Measurements from ENCODE around the gene ARHGAP30. TPM values are rescaled to one million over a fixed set of nuclear protein-coding genes. Genes with fewer than 3 reads are reported as not detected.

The ARHGAP30 gene
- total RNA-seq, 4 donors from 2014 or later: 0.88 to 3.4 (median 2.6) TPM

DNA sequence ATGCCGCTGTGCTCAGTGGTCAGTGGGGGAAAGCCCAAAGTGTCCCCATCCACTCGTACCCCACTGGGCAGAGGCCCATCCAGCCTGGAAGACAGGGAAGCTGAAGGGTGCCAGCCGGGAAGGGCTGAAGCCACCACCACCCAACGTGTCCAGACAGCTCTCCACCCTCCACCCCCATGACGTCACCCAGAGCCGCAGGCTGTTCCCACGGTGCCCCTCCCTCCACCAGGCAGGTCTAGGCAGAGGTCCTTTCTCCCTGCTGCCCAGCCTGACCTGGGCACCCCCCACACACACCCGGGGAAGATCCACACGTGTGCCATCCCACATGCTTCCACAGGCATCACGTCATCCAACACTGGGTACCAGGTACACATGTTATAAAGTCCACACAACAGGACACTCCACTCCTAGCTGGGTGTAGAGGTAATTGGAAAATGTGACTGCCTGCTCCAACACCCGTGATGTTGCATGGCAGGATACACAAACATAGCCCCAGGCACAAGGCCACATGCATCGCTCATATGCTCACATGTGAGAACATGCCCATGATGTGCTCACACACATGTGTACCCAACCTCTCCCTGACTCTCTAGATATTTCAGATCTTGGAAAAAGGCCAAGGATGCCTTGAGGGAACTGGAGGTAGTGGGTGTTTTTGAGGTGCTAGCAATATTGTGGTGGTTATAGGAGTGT, 5.1 kb upstream of the ARHGAP30 start:
- intact Hi-C loops (cut with DNase I; ENCODE audit: low total_unique reads): no loop called here
- Histone ChIP-seq H3K27ac (no peak overlapping the region), H3K27me3 (no peaks in the 10 kb centered on the region), H3K4me1 (no peaks in the 10 kb centered on the region), H3K36me3 (no peaks in the 10 kb centered on the region), H3K9me3 (no peaks in the 10 kb centered on the region), H3K4me3 (no peak overlapping the region)
- DNase-seq: no peak
- TF ChIP-seq, protein P1, sequence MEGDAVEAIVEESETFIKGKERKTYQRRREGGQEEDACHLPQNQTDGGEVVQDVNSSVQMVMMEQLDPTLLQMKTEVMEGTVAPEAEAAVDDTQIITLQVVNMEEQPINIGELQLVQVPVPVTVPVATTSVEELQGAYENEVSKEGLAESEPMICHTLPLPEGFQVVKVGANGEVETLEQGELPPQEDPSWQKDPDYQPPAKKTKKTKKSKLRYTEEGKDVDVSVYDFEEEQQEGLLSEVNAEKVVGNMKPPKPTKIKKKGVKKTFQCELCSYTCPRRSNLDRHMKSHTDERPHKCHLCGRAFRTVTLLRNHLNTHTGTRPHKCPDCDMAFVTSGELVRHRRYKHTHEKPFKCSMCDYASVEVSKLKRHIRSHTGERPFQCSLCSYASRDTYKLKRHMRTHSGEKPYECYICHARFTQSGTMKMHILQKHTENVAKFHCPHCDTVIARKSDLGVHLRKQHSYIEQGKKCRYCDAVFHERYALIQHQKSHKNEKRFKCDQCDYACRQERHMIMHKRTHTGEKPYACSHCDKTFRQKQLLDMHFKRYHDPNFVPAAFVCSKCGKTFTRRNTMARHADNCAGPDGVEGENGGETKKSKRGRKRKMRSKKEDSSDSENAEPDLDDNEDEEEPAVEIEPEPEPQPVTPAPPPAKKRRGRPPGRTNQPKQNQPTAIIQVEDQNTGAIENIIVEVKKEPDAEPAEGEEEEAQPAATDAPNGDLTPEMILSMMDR (IDR thresholded peaks at IDR 0.05): no peak
- TF ChIP-seq POLR2A (IDR thresholded peaks at IDR 0.05): no peak

DNA sequence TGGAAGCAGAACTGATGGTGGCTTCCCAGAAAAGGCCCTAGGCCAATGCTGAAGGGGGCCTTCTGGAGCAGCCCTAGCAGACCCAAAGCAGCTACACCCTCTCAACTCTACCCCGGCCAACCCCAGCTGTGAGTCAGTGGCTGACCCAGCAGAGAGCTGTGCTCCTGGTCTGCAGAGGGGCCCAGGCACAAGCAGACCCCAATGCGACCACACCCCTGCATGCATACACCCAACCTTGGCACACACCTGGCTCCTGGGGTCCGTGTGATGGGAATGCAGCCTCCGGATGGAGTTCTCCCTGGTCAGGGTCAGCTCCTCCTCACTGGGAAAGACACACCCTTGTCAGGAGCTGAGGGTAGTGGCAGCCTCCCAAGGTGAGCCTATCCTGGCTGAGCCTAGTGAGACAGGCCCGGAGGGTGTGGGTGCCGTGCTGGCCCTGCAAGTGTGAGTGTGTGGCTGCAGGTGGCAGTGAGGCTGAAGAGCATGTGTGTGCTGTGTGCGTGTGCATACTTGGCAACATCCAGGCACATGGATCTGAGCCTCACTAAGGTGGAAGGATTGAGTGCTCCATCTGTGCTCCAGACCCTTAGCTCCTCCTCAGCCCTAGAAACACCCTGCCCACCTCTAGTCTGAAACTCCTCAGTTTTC, 3.9 kb upstream of the ARHGAP30 start:
- intact Hi-C loops (cut with DNase I; ENCODE audit: low total_unique reads): no loop called here
- Histone ChIP-seq H3K36me3 (no peaks in the 10 kb centered on the region), H3K27ac (no peak overlapping the region), H3K27me3 (no peaks in the 10 kb centered on the region), H3K4me3 (no peak overlapping the region), H3K9me3 (no peaks in the 10 kb centered on the region), H3K4me1 (no peaks in the 10 kb centered on the region)
- no peak for TF ChIP-seq POLR2A (IDR thresholded peaks at IDR 0.05)
- TF ChIP-seq, protein P1 (IDR thresholded peaks at IDR 0.05): no peak
- DNase-seq: no peak

DNA sequence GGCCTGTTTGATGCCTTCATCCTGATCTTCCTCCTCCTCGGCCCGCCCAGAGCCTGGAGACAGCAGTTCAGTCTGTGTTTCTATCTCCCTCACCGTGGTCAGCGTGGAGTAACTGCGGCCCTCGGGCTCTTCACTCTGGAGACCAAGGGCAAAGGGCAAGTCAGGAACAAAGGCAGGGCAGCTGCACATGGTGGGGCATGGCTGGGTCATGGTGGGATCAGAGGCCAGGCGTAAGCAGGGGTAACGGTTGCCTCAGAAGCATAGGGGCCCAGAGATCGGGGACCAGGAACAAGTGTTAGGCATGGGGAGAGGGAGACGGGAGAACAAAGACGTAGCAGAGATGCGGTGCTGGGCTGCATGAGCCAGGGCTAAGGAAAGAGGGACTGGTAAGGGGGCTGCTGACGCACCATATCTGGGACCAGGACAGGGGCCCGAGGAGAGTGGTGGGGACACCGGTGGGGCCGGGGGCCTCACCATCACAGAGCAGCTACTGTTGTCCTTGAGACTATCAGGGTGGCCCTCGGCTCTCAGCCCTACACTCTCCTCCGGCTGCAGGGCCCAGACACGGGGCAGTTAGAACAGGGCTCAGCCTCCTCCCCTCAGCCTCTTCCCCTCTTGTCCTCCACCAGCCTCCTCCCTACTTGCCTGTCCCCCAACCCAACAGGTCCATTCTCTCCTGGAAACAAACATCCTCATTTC, 3.2 kb upstream of the ARHGAP30 start:
- H3K36me3 ChIP-seq: no peaks in the 10 kb centered on the region
- H3K27ac ChIP-seq: no peak overlapping the region
- no peak for DNase-seq
- no peaks in the 10 kb centered on the region for H3K4me1 ChIP-seq
- no peaks in the 10 kb centered on the region for H3K9me3 ChIP-seq
- TF ChIP-seq, protein P1 (IDR thresholded peaks at IDR 0.05): no peak
- no peak for TF ChIP-seq POLR2A (IDR thresholded peaks at IDR 0.05)
- no peak overlapping the region for H3K4me3 ChIP-seq
- intact Hi-C loops (cut with DNase I; ENCODE audit: low total_unique reads): no loop called here
- no peaks in the 10 kb centered on the region for H3K27me3 ChIP-seq

DNA sequence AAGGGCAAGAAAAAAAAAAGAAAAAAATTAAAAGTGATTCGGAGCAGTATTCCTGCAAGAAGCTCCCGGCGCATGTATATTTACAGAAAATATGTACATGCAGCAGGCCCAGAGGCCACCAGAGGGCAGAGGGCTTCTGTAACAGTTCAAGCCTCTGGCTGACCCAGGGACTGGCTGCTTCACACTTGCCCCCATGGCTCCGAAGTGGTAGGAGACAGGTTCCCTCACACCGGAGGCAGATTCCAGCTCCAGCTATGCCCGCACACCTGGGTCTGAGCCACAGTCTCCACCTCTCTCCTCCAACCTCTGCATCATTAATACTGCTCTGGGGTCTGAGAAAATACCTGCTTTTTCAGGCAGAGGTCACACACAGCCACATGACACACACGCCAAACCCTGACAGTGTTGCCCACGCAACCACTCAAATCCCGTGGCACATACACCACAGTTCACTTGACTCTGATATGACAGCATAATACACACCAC, 2.2 kb upstream of the ARHGAP30 start:
- no peak for DNase-seq
- Histone ChIP-seq H3K27ac (no peak overlapping the region), H3K4me1 (no peaks in the 10 kb centered on the region), H3K4me3 (no peak overlapping the region), H3K27me3 (no peaks in the 10 kb centered on the region), H3K9me3 (no peaks in the 10 kb centered on the region), H3K36me3 (no peaks in the 10 kb centered on the region)
- TF ChIP-seq POLR2A (IDR thresholded peaks at IDR 0.05): no peak
- TF ChIP-seq, protein P1 (IDR thresholded peaks at IDR 0.05): peak in 3 of 4 experiments; percentile 14 to 35 (median 22)
- intact Hi-C loops (cut with DNase I; ENCODE audit: low total_unique reads): no loop called here

DNA sequence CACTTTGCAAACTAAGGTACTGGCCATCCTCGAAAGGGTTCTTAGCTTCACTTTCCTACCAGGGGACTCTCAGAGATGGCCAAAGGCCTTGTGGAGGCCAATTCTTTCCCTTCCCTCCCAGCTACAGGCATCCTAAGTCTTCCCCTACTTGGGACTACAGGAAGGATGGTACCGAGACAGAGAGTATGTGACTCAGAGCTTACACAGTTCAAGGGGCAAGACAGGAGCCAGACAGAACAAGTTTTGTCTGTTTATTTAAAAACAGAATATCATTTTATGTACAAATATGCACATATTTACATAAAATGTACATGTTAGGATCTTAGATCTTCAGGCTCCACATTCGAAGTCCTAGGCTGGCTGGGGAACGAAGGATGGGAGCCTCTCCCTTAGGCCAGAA, 1.1 kb upstream of the ARHGAP30 start:
- no peak overlapping the region for H3K4me3 ChIP-seq
- H3K4me1 ChIP-seq: no peaks in the 10 kb centered on the region
- intact Hi-C loops (cut with DNase I; ENCODE audit: low total_unique reads): no loop called here
- H3K9me3 ChIP-seq: no peaks in the 10 kb centered on the region
- TF ChIP-seq POLR2A (IDR thresholded peaks at IDR 0.05): no peak
- TF ChIP-seq, protein P1 (IDR thresholded peaks at IDR 0.05): no peak
- no peak overlapping the region for H3K27ac ChIP-seq
- no peaks in the 10 kb centered on the region for H3K27me3 ChIP-seq
- no peak for DNase-seq
- no peaks in the 10 kb centered on the region for H3K36me3 ChIP-seq
